ENCODE measurements around the gene SPATA2. TPM values are rescaled to one million over a fixed set of nuclear protein-coding genes. Genes with fewer than 3 reads are reported as not detected.
"Not testable (repeated sequence)": the region's sequence is repeated elsewhere in the genome, so short reads cannot be mapped to it uniquely, and the experiment has no call there.

SPATA2 gene
- total RNA-seq, 2 donors from 2014 or later = 3.9 to 7.3 TPM

GRCh38 chr20:49899541-49900383 is 15.6 kb downstream of the SPATA2 start:
- Histone ChIP-seq H3K36me3 (peaks cover 9% of the 10 kb centered on the region), H3K4me3 (no peak overlapping the region), H3K9me3 (no peaks in the 10 kb centered on the region), H3K4me1 (ENCODE audit: control insufficient read depth in 1 of 2, low read depth in 2 of 2) (no peaks in the 10 kb centered on the region), H3K27me3 (replicated peaks; ENCODE audit: insufficient read depth) (no peaks in the 10 kb centered on the region), H3K27ac (no peak overlapping the region)
- no peak for TF ChIP-seq CTCF (IDR thresholded peaks at IDR 0.05)
- DNase-seq (ENCODE audit: low spot score) = no peak
- no peak for ATAC-seq (ENCODE audit: insufficient number of reproducible peaks, low FRiP score, low read depth)

GRCh38 chr20:49896204-49896603 is 19.1 kb downstream of the SPATA2 start:
- H3K27me3 ChIP-seq (replicated peaks; ENCODE audit: insufficient read depth) = no peaks in the 10 kb centered on the region
- DNase-seq (ENCODE audit: low spot score) (no peak), ATAC-seq (ENCODE audit: insufficient number of reproducible peaks, low FRiP score, low read depth) (no peak)
- no peak overlapping the region for H3K27ac ChIP-seq
- peaks cover 7 to 17% of the 10 kb centered on the region in 2 donors for H3K4me1 ChIP-seq (ENCODE audit: control insufficient read depth in 1 of 2, low read depth in 2 of 2)
- no peak for TF ChIP-seq CTCF (IDR thresholded peaks at IDR 0.05)
- no peak overlapping the region for H3K4me3 ChIP-seq
- no peaks in the 10 kb centered on the region for H3K36me3 ChIP-seq
- no peaks in the 10 kb centered on the region for H3K9me3 ChIP-seq

DNA sequence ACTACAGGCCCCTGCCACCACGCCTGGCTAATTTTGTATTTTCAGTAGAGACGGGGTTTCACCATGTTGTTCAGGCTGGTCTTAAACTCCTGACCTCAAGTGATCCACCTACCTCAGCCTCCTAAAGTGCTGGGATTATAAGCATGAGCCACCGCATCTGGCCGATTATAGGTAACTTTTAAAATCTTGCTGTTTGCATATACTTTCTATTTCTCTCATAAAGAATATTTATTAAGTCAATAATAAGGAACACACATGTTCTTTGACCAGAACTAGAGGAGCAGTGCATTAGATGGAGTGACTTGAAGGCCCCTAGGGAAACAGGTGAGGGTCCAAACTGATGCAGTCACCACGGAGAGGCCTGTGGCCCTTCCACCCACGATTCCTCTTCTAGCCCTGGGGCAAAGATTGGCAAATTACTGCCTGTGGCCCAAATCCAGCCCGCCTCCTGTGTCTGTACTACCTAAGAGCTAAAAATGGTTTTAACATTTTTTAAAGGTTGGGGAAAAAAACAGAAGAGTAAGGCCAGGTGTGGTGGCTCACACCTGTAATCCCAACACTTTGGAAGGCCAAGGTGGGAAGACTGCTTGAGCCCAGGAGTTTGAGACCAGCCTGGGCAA is 19.7 kb downstream of the SPATA2 start:
- not testable (repeated sequence) for H3K9me3 ChIP-seq; DNase-seq (ENCODE audit: low spot score); ATAC-seq (ENCODE audit: insufficient number of reproducible peaks, low FRiP score, low read depth); H3K36me3 ChIP-seq; H3K27me3 ChIP-seq (replicated peaks; ENCODE audit: insufficient read depth); H3K27ac ChIP-seq; H3K4me3 ChIP-seq
- H3K4me1 ChIP-seq (ENCODE audit: control insufficient read depth in 1 of 2, low read depth in 2 of 2) = peaks cover 7 to 17% of the 10 kb centered on the region in 2 donors

GRCh38 chr20:49894073-49894470 is 21.3 kb downstream of the SPATA2 start:
- Histone ChIP-seq H3K4me3 (peak overlapping the region; percentile 16), H3K27me3 (replicated peaks; ENCODE audit: insufficient read depth) (no peaks in the 10 kb centered on the region), H3K36me3 (no peaks in the 10 kb centered on the region), H3K4me1 (ENCODE audit: control insufficient read depth in 1 of 2, low read depth in 2 of 2) (peaks cover 7 to 17% of the 10 kb centered on the region in 2 donors), H3K27ac (no peak overlapping the region), H3K9me3 (no peaks in the 10 kb centered on the region)
- no peak for TF ChIP-seq CTCF (IDR thresholded peaks at IDR 0.05)
- ATAC-seq (ENCODE audit: insufficient number of reproducible peaks, low FRiP score, low read depth) (no peak), DNase-seq (ENCODE audit: low spot score) (no peak)

GRCh38 chr20:49893242-49894072 is 21.9 kb downstream of the SPATA2 start:
- Histone ChIP-seq H3K27me3 (replicated peaks; ENCODE audit: insufficient read depth) (no peaks in the 10 kb centered on the region), H3K4me1 (ENCODE audit: control insufficient read depth in 1 of 2, low read depth in 2 of 2) (peaks cover 7 to 18% of the 10 kb centered on the region in 2 donors), H3K4me3 (peak overlapping the region; percentile 16), H3K27ac (no peak overlapping the region), H3K9me3 (no peaks in the 10 kb centered on the region), H3K36me3 (no peaks in the 10 kb centered on the region)
- DNase-seq (ENCODE audit: low spot score) (no peak), ATAC-seq (ENCODE audit: insufficient number of reproducible peaks, low FRiP score, low read depth) (no peak)
- TF ChIP-seq CTCF (IDR thresholded peaks at IDR 0.05) = no peak
